Inflammatory macrophage treated with lipopolysaccharide for 1 hour (primary cell): ENCODE measurements around the gene CCDC110.
"Not testable (repeated sequence)": the region's sequence is repeated elsewhere in the genome, so short reads cannot be mapped to it uniquely, and the experiment has no call there.

Experiments
- DNase-seq, 2 donors: peaks; one replicate each; pipeline ENCODE4 v3.0.0-alpha.2; 2020 to 2022

CCDC110 gene

DNA sequence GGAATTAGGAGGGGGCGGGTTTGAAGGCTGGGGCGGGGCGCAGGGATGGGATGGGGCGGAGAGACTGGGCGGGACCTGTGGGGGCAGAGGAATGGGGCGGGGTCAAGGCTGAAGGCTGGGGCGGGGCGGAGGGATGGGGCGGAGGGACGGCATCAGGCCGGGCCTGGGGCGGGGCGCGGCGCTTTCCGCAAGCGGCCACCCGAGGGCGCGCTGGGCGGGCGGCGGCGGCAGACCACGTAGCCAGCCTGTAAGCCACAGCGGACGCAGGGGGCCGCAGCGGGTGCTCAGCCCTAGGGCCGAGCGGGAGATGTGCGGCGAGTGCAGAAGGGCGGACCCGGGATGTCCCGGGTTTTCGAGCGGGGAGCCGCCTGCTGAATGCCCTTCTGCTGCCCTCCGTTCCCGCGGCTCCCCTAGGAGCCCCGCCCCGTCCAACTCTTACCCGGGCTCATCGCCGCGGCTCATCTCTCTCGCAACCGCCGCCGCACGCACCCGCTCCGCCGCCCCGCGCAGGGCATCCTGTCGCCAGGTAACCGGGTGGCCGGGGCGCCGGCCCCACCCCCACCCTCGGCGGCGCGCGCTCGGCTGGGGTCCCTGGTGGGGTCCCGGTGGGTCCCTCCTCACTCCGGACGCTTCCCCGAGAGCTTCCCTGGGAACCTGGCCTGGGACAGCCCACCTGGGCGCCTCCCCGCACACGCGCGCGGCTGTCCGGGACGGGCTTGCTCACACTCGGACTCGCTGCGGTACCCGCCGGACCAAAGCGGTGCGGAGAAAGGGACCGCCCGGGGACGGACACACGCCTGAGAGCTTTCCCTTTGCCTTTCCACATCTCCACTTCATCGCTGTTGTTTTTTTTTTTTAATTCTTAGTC lies at the start of gene CCDC110:
Gene CCDC110 (minus strand): TSS at position 499 of the 868 bp plus-strand sequence. CDS start 50 bp downstream, at position 449.
- peak; percentile 80 to 90 for DNase-seq

DNA sequence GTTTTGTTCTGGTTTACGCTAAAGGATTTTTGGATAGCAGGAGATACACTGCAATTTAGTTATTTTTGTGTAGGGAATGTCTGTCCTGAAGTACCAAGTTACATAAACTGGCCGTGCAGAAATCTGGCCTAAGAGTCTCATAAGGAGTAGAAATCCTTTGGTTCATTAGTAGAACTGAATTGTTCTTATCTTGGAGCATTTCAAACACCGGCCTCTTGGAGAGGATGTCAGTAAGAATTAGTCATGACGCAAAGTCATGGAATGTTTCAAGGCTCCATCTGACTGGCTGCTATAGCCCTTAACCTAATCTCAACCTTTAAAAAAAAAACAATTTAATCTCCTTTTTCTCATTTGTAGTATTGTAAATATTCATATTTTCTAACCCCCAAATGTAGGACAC lies 48.6 kb upstream of the CCDC110 start:
- DNase-seq = no peak

DNA sequence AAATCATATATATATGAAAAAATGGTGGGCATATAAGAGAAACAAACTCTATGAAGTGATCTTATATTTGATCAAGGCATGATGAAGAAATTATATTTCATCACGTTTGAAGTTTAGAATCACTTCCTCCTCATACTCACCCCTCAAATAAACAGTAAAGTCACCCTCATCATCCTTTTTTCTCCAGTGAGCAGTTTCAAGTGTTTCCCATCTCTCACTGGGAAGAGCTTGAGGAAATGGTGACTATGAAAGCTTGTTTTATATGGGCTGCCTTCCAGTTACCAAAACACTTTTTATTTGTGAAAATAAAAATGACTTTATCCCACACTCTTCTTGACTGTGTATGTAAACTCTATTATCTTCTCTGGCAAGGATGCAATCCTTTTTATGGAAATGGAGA lies 47.0 kb upstream of the CCDC110 start:
- no peak for DNase-seq

DNA sequence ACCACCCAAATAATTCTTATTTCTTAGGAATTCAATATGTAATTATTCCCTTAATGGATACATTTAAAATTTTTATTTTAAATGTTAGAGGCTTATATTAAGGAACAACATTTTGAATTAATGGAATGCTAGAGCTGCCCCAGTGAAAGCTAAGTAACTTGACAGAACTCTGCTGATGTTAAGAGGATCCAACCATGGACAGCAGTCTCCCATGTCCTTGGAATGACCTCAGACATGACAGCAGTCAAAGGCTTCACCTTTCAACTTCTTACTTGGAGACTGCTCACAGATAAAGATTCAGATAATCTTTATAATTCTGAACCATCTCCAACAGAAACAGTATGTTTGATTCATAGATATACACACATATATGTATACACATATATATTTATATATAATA lies 46.5 kb upstream of the CCDC110 start:
- no peak for DNase-seq

DNA sequence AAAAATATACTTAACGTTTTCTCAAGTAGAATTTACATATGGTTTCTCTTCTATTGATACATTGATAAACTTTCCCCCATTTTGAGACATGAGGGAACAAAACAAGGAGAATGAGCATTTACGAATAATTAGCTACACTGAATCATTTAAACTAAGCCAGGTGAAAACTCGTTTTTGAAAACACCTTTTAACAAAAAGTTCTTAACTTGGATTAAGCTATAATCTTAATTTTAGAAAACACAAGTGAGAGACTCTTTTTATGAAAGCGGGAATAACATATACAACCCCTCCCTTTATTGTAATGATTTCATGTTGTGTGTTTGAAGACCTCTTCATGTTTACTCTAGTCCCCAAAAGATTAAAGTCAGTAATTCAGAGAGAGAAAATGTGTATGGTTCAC lies 43.7 kb upstream of the CCDC110 start:
- DNase-seq = no peak

DNA sequence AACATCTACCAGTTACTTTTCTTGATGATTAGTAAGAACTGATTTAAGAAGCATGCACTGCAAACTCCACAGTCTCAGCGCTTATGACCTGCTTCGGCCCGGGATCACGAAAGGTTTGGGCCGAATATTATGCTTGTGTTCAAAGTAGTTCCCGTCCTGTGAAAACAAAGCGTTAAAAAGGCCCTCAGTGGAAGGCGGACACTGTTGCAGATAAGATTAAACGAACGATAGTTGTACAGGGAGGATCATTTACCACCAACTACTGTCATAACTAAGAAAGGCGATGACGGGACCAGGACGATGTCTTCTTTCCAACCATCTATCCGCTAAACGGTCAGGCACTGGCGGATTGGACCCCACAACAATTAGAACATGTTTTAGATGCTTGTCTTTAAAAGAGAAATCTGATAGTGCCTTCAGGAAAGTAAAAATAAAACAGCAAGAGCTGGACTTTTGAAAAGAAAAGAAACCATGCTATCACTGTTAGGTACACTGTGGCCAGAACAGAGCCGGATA lies 42.7 kb upstream of the CCDC110 start:
- DNase-seq = no peak

DNA sequence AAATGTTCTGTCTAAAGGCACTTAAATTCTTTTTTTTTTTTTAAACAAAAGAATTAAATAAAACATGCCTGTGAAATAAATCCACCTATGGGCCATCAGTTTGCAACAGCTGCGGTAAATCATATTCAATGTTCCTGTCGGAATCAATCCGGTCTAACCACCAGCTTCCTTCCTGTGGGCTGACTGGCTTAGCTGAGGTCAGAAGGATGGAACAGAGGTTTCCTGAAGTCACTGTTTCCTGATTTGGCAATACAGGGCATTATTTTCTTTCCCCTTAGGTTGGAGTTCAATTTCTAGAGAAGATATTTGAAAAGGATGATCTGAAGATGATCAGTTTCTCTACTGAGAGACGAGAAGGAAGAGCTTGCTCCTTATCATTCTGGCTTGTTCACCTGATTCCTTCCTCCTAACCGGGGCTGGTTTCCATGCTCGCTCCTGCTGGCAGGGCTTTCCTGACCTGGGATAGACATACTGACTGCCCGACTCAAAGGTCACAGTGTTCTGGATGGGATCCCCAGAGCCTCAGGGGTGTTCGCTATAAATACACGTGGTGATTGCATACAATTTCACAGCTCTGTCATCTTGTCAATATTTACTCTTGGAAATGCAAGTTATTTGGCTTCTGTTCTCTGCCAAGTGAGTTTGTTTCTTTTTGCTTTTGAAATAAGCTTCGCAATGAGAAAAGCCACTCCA lies 42.1 kb upstream of the CCDC110 start:
- DNase-seq = peak; percentile 16 to 41

DNA sequence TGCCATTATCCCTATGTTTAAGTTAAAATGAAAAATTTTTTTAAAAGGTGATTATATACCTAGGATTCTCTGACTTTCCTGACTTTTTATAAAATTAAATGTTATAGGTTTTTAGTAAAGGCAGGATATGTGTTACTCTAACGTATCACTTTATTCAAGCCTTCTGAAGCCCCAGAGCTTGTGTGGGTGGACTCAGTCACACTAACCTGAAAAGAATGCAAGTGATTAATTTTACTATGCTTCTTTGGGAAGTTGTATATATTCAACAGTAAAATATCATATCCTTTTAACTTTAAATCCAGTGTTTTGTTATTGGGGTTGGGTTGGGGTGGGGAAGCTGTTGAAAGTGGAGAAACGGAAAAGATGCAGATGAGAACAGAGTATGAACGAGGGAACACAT lies 41.0 kb upstream of the CCDC110 start:
- DNase-seq = no peak

DNA sequence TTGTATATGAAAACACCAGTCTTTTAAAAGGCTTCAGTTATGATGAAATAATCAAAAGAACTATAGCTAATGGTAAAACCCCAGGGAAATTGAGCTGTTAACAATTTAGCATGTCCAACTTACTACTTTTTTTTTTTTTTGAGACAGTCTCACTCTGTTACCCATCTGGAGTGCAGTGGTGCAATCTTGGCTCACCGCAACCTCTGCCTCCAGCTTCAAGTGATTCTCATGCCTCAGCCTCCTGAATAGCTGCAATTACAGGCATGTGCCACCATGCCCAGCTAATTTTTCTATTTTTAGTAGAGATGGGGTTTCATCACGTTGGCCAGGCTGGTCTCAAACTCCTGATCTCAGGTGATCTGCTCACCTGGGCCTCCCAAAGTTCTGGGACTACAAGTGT lies 39.7 kb upstream of the CCDC110 start:
- DNase-seq = not testable (repeated sequence)

DNA sequence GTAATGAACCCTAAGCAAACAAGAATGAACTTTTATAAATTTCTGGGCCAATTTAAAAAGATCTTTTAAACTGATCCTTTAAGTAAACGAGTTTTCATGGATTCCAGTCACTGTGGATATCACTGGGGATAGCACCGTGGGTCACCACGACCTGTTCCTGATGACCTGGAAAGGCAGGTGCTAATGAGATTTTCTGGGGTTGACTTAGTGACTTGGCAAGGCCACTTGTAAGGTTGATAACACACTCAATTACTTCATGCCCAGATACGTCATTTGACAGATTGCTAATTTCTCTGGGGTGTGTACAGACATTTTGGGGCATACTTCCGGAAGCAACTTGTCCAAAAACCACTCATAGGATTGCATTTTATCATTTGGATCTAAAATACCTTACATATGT lies 39.3 kb upstream of the CCDC110 start:
- DNase-seq = no peak

DNA sequence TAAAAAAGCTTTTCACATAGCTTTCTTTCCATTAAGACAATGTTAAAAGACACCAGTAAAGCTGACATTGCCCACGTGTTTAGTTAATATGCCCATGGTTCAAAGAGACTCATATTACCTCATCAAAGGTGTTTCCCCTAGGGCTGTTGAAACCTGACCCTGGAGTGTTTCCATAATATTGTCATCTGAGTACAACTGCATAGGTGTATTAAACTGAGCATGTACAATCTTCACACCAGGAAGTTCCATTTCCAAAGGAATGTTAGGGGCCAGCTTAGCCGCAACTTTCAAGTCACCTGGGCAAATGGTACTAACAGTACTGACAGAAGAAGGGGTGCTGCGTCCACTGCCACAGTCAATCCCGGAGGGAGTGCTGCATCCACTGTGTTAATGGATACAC lies 36.6 kb upstream of the CCDC110 start:
- no peak for DNase-seq

DNA sequence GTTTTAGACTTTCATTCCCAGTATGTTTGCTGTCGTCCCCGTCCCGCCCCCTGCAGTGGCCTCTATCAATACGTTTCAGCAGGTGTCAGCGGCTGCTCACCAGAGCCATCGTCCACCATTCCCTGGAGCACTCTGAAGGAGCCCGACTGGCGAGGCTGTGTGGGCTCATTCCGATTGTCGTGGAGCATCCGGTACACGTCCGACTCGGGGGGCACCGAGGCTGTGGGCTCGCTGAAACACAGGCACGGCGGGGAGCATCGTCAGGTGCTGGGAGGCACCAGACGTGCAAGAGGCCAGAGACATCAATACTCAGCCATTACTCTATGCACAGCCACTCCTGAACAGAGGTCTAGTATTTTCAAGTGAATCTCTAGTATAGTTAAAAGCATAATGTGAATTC lies 34.9 kb upstream of the CCDC110 start:
- DNase-seq = no peak

DNA sequence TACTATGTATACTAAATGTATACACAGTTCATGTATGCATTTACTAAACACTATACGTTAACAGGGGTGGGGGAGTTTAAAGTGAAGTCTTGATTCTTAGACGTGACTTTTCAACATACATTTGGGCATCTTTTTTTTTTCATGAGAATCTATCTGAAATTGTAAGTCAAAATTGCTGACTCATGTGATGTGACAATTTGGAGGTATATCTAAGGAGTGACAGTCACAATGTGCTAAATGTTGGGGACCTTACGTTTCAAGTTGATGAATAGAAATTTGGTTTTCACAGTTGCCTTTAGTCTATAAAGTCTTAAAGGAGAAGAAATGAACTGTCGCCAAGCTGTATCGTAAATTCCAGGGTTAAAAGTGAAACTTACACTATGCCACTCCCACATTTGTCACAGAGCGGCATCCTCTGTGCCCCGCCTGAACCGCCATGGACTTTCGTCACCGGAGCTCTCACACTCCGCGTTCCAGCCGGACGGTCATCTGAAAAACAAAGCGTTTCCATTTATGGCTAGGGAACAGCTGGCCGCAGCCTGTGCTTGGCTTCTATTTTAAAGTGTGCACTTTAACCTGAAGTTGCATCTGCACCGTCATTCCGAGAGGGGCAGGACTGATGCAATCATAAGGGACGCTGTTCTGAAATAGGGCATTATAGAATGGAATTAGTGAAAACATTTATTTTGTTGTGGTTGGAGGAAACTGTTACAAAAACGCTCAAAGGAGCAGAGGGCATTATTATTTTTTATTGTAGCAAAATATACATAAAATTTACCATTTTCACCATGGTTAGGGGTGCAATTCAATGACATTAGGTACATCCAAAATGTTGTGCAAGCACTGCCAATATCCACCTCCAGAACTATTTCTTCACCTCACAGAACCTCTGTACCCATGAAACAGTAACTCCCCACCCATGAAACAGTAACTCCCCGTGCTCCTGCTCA lies 32.8 kb upstream of the CCDC110 start:
- no peak for DNase-seq

DNA sequence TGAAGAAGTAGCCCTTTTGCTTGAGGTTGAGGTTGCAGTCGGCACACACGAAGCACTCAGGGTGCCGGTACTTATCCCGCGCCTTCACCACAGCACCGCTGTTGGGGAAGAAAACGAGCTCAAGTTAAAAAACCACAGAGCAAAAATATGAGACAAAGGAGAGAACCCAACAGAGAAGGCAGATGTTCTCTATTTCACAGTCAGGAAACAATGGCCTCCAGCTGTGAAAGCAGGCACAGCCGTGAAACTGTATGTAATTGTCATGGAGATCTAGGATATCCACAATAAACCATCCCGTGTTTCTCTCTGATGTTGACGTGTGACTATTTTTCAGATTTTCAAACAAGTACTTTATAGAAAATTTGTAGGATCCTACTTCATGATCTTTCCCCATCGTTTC lies 30.9 kb upstream of the CCDC110 start:
- DNase-seq = no peak

DNA sequence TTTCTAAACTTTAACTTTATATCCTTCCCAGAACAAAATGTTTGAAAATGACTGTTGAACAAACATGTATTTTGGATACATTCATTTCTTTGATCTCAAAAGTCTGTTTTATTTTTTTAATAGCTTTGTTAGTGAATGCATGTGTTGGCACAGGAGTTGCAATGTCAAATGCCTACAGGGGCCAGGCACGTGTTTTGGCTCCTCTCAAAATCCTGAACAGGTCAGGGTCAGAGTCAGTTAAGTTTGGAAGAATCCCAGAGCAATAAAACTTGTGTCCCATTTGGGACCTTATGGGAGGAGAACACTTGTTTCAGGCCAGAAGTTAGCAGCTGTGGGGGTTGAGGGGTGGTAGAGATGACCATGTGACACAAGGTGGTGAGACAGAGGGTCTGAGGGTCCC lies 29.0 kb upstream of the CCDC110 start:
- no peak for DNase-seq

DNA sequence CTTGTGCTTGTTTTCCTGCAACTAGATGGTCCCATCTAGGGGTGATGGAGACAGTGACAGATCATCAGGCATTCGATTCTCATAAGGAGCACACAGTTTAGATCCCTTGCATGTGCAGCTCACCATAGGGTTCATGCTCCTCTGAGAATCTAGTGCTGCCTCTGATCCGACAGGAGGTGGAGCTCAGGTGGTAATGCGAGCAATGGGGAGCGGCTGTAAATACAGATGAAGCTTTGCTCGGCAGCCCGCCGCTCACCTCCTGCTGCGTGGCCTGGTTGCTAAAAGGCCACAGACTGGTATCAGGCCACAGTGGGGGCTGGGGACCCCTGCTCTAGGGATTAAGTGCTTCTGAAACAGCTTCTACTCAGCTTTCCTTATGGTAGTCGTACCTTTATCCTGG lies 28.5 kb upstream of the CCDC110 start:
- no peak for DNase-seq

DNA sequence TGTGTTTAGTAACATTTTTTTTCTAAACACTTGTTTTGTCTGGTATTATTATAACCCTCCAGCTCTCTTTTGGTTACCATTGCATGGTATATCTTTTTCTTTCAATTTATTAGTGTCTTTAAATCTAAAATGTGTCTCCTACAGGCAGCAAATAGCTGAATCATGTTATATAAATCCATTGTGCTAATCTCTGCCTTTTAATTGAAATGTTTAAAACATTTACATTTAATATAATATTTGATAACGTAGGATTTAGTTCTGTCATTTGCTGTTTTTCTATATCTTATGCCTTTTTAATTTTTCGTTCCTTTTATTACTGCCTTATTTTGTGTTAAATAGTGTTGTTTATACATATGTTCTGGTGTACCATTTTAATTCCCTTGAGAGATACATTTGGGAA lies 17.1 kb upstream of the CCDC110 start:
- no peak for DNase-seq

DNA sequence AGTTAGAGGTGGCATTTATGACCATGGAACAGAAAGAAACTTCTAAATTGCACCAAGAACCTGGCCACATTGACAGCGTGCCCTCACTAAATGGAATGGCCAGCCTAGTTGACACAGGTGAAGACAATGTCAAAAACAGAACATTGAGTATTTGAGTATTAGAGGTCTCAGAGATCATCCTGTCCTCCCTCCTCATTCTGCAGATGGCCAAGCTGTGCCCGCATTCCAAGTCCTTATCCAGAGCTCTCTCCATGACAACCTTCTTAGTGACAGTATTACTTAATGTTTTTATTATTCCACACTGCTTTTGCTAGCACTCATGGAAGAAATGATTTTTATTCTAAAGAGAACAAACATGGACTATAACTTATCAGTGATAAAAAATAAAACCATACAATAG lies 9.9 kb upstream of the CCDC110 start:
- no peak for DNase-seq

DNA sequence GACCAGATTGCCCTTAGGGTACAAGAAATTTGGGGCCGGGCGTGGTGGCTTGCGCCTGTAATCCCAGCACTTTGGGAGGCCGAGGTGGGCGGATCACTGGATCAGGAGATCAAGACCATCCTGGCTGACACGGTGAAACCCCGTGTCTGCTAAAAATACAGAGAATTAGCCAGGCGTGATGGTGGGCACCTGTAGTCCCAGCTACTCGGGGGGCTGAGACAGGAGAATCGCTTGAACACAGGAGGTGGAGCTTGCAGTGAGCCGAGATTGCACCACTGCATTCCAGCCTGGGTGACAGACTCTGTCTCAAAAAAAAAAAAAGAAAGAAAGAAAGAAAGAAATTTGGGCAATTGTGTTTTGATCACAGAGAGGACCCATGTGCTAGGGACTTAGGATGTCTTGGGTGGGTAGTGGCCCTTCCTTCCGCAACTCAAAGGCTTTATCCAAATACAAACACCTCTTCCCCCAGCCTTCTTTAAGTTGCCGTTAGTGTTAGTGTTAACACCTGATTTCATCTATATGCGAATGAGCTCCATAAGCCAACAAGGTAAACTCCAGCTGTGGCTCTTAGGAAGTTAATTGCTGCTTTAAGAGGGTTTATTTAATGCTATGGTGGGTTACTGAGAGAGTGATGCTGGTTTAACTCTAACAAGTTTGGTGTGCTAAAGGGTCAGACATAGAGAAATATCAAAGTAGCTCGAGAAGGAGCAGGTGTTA lies 8.6 kb upstream of the CCDC110 start:
- no peak for DNase-seq

DNA sequence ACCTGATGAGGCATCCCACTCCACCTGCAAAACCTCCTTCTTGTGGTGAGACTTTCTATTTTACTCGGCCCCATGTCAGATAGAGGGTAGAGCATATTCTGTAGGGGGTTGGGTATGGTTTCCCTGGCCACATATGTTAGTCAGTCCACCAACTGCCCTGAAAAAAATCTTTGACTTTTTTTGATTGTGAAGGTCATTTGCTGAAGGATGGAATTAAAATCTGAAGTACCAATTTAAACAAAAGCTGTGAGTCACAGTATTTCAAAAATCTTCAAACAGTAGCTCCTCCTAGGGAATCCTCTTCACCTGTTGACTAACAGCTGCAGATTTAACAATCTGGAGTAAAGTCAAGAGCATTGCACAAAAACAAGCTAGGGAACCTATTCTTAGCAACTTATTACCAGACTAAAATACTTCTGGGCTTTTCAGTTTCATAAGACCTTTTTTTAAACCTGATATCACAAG lies 8.0 kb upstream of the CCDC110 start:
- no peak for DNase-seq

DNA sequence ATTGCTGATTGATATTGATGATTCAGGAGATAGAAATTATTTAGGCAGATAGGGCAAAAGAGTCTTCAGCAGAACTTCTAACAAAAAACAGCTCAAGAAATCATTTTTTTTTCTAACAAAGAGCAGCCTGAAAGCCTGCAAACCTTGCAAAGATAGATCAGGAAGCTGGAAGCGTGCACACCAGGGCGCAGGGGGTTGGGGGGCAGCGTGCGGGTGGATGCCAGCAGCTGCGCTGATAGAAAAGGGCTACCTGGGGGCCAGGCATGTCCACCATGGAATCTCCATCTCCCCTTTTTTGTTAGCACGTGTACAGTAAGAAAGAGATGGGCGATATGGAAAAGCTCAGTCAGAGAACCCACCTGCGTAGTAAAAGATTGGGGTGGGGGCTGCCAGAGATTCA lies 1.7 kb upstream of the CCDC110 start:
- DNase-seq = no peak

DNA sequence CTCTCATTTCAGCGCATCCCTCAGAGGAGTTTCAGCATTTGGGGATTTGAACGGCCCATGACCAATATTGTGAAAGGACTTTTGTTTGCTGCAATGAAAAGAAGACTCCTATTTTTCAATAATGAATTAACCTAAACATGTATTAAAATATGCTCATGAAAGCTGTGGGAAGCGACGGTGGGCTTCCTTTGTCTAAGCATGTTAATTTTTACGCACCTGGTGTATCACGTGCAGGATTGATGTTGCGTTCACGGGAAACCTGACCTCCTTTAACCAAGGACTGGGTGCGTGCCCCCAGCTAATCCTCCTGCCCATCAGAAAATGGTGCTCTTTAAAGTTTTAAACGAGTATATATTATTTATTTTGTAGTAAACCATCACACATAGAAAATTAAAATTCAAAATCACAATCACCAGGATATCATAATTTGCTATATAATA lies 590 bp upstream of the CCDC110 start:
- no peak for DNase-seq
